ENCODE data around the gene FAF1.

The FAF1 gene

GRCh38 chr1:50667710-50668356 is 292.2 kb downstream of the FAF1 start:
- WGBS, 2 experiments (ENCODE audit: insufficient coverage in 2 of 2) = 89 to 91% methylated on average over 1 to 3 of the region's 4 CpGs
- H3K27ac ChIP-seq (ENCODE audit: low read depth, low read length, severe bottlenecking) = peak overlapping the region; percentile 23
- H3K4me3 ChIP-seq (ENCODE audit: extremely low read depth, insufficient read depth, low read length, poor library complexity, severe bottlenecking) = no peak overlapping the region

GRCh38 chr1:50667272-50667671 is 292.8 kb downstream of the FAF1 start:
- H3K4me3 ChIP-seq (ENCODE audit: extremely low read depth, insufficient read depth, low read length, poor library complexity, severe bottlenecking) = no peak overlapping the region
- WGBS, 2 experiments (ENCODE audit: insufficient coverage in 2 of 2) = 67 to 100% methylated on average over 1 to 2 of the region's 2 CpGs
- no peaks in the 10 kb centered on the region for H3K36me3 ChIP-seq (ENCODE audit: control insufficient read depth, insufficient read depth, low read length)
- H3K4me1 ChIP-seq (ENCODE audit: control insufficient read depth, insufficient read depth, low read length, poor library complexity, severe bottlenecking) = no peaks in the 10 kb centered on the region
- no peak overlapping the region for H3K27ac ChIP-seq (ENCODE audit: low read depth, low read length, severe bottlenecking)
- no peaks in the 10 kb centered on the region for H3K9me3 ChIP-seq (ENCODE audit: control insufficient read depth, low read length)

More at GRCh38 chr1:50667710-50668356, 292.2 kb downstream of the FAF1 start:
- Histone ChIP-seq H3K4me1 (ENCODE audit: control insufficient read depth, insufficient read depth, low read length, poor library complexity, severe bottlenecking) (no peaks in the 10 kb centered on the region), H3K36me3 (ENCODE audit: control insufficient read depth, insufficient read depth, low read length) (no peaks in the 10 kb centered on the region), H3K9me3 (ENCODE audit: control insufficient read depth, low read length) (no peaks in the 10 kb centered on the region)

- Histone ChIP-seq H3K36me3 (ENCODE audit: control insufficient read depth, insufficient read depth, low read length) (no peaks in the 10 kb centered on the region), H3K27ac (ENCODE audit: low read depth, low read length, severe bottlenecking) (no peak overlapping the region), H3K4me1 (ENCODE audit: control insufficient read depth, insufficient read depth, low read length, poor library complexity, severe bottlenecking) (no peaks in the 10 kb centered on the region), H3K4me3 (ENCODE audit: extremely low read depth, insufficient read depth, low read length, poor library complexity, severe bottlenecking) (no peak overlapping the region), H3K9me3 (ENCODE audit: control insufficient read depth, low read length) (no peaks in the 10 kb centered on the region)
Measured at GRCh38 chr1:50666849-50667248, 293.2 kb downstream of the FAF1 start.

GRCh38 chr1:50665413-50665812 is 294.7 kb downstream of the FAF1 start:
- Histone ChIP-seq H3K4me1 (ENCODE audit: control insufficient read depth, insufficient read depth, low read length, poor library complexity, severe bottlenecking) (no peaks in the 10 kb centered on the region), H3K9me3 (ENCODE audit: control insufficient read depth, low read length) (no peaks in the 10 kb centered on the region), H3K36me3 (ENCODE audit: control insufficient read depth, insufficient read depth, low read length) (no peaks in the 10 kb centered on the region), H3K27ac (ENCODE audit: low read depth, low read length, severe bottlenecking) (no peak overlapping the region), H3K4me3 (ENCODE audit: extremely low read depth, insufficient read depth, low read length, poor library complexity, severe bottlenecking) (no peak overlapping the region)
- no CpG with 5 or more reads among the region's 2 CpGs for WGBS, 2 experiments (ENCODE audit: insufficient coverage in 2 of 2)

- no peak overlapping the region for H3K4me3 ChIP-seq (ENCODE audit: extremely low read depth, insufficient read depth, low read length, poor library complexity, severe bottlenecking)
- H3K4me1 ChIP-seq (ENCODE audit: control insufficient read depth, insufficient read depth, low read length, poor library complexity, severe bottlenecking) = peaks cover 10% of the 10 kb centered on the region
- no peak overlapping the region for H3K27ac ChIP-seq (ENCODE audit: low read depth, low read length, severe bottlenecking)
- no peaks in the 10 kb centered on the region for H3K9me3 ChIP-seq (ENCODE audit: control insufficient read depth, low read length)
- no peaks in the 10 kb centered on the region for H3K36me3 ChIP-seq (ENCODE audit: control insufficient read depth, insufficient read depth, low read length)
- 0% methylated on average over 1 of the region's 5 CpGs; no CpG with 5 or more reads in 1 of the 2 experiments for WGBS, 2 experiments (ENCODE audit: insufficient coverage in 2 of 2)
Measured at GRCh38 chr1:50661626-50662025, 298.4 kb downstream of the FAF1 start.

GRCh38 chr1:50659107-50659662 is 300.9 kb downstream of the FAF1 start:
- Histone ChIP-seq H3K36me3 (ENCODE audit: control insufficient read depth, insufficient read depth, low read length) (no peaks in the 10 kb centered on the region), H3K4me1 (ENCODE audit: control insufficient read depth, insufficient read depth, low read length, poor library complexity, severe bottlenecking) (peaks cover 10% of the 10 kb centered on the region), H3K9me3 (ENCODE audit: control insufficient read depth, low read length) (no peaks in the 10 kb centered on the region), H3K27ac (ENCODE audit: low read depth, low read length, severe bottlenecking) (no peak overlapping the region), H3K4me3 (ENCODE audit: extremely low read depth, insufficient read depth, low read length, poor library complexity, severe bottlenecking) (no peak overlapping the region)
- WGBS, 2 experiments (ENCODE audit: insufficient coverage in 2 of 2) = 97 to 100% methylated on average over 1 to 2 of the region's 2 CpGs

GRCh38 chr1:50658459-50659076 is 301.5 kb downstream of the FAF1 start:
- WGBS, 2 experiments (ENCODE audit: insufficient coverage in 2 of 2) = 100% methylated on average over 1 of the region's 2 CpGs; no CpG with 5 or more reads in 1 of the 2 experiments
- Histone ChIP-seq H3K4me3 (ENCODE audit: extremely low read depth, insufficient read depth, low read length, poor library complexity, severe bottlenecking) (no peak overlapping the region), H3K4me1 (ENCODE audit: control insufficient read depth, insufficient read depth, low read length, poor library complexity, severe bottlenecking) (peaks cover 10% of the 10 kb centered on the region), H3K27ac (ENCODE audit: low read depth, low read length, severe bottlenecking) (no peak overlapping the region), H3K36me3 (ENCODE audit: control insufficient read depth, insufficient read depth, low read length) (no peaks in the 10 kb centered on the region), H3K9me3 (ENCODE audit: control insufficient read depth, low read length) (no peaks in the 10 kb centered on the region)

- 100% methylated on average over 1 of the region's 3 CpGs; no CpG with 5 or more reads in 1 of the 2 experiments for WGBS, 2 experiments (ENCODE audit: insufficient coverage in 2 of 2)
- Histone ChIP-seq H3K4me1 (ENCODE audit: control insufficient read depth, insufficient read depth, low read length, poor library complexity, severe bottlenecking) (peaks cover 10% of the 10 kb centered on the region), H3K27ac (ENCODE audit: low read depth, low read length, severe bottlenecking) (no peak overlapping the region), H3K36me3 (ENCODE audit: control insufficient read depth, insufficient read depth, low read length) (no peaks in the 10 kb centered on the region), H3K9me3 (ENCODE audit: control insufficient read depth, low read length) (no peaks in the 10 kb centered on the region), H3K4me3 (ENCODE audit: extremely low read depth, insufficient read depth, low read length, poor library complexity, severe bottlenecking) (no peak overlapping the region)
Measured at GRCh38 chr1:50656931-50657330, 303.1 kb downstream of the FAF1 start.

GRCh38 chr1:50651476-50652263 is 308.4 kb downstream of the FAF1 start:
- H3K9me3 ChIP-seq (ENCODE audit: control insufficient read depth, low read length) = no peaks in the 10 kb centered on the region
- 83 to 93% methylated on average over 2 to 3 of the region's 3 CpGs for WGBS, 2 experiments (ENCODE audit: insufficient coverage in 2 of 2)
- no peak overlapping the region for H3K27ac ChIP-seq (ENCODE audit: low read depth, low read length, severe bottlenecking)
- no peaks in the 10 kb centered on the region for H3K4me1 ChIP-seq (ENCODE audit: control insufficient read depth, insufficient read depth, low read length, poor library complexity, severe bottlenecking)
- H3K36me3 ChIP-seq (ENCODE audit: control insufficient read depth, insufficient read depth, low read length) = no peaks in the 10 kb centered on the region
- H3K4me3 ChIP-seq (ENCODE audit: extremely low read depth, insufficient read depth, low read length, poor library complexity, severe bottlenecking) = no peak overlapping the region

- Histone ChIP-seq H3K27ac (ENCODE audit: low read depth, low read length, severe bottlenecking) (no peak overlapping the region), H3K4me3 (ENCODE audit: extremely low read depth, insufficient read depth, low read length, poor library complexity, severe bottlenecking) (no peak overlapping the region), H3K9me3 (ENCODE audit: control insufficient read depth, low read length) (no peaks in the 10 kb centered on the region), H3K4me1 (ENCODE audit: control insufficient read depth, insufficient read depth, low read length, poor library complexity, severe bottlenecking) (no peaks in the 10 kb centered on the region), H3K36me3 (ENCODE audit: control insufficient read depth, insufficient read depth, low read length) (no peaks in the 10 kb centered on the region)
- 81 to 84% methylated on average over 2 of the region's 2 CpGs for WGBS, 2 experiments (ENCODE audit: insufficient coverage in 2 of 2)
Measured at GRCh38 chr1:50646526-50646925, 313.5 kb downstream of the FAF1 start.
